B cell (primary cell): Measurements from ENCODE around the gene PRKCZ. TPM values are rescaled to one million over a fixed set of nuclear protein-coding genes. Genes with fewer than 3 reads are reported as not detected.

ENCODE experiments used
- ATAC-seq: fragments of 200-7000 bp; cut with Tn5 transposase; one replicate; pipeline ENCODE4 v1.10.0; 2021; ENCODE audit warnings: low read depth, mild to moderate bottlenecking, moderate number of reproducible peaks, moderate library complexity
- CTCF ChIA-PET: fragments of 350-600 bp; sonication (Branson Sonifier 250); formaldehyde crosslinking; loops from one replicate; lab custom pipeline; 2021; ENCODE audit warnings: antibody characterized with exemption, inconsistent platforms; lab: Charles Lee
- POLR2A ChIA-PET: fragments of 350-600 bp; sonication (Branson Sonifier 250); formaldehyde crosslinking; loops from one replicate; lab custom pipeline; 2021; ENCODE audit warnings: antibody characterized with exemption; lab: Charles Lee
- DNase-seq: peaks from one replicate; pipeline ENCODE4 v3.0.0; 2013
- H2AFZ ChIP-seq: 2 replicates; pipeline ENCODE4 v1.6.1; 2012; ENCODE audit warnings: mild to moderate bottlenecking, low read depth, low read length; ENCODE audit not compliant: insufficient read depth, poor library complexity, severe bottlenecking
- H3K27ac ChIP-seq, 2 donors: 1 replicate in 1 of 2; 2 replicates in 1 of 2; pipeline ENCODE4 v1.5.1; 2012 to 2013; ENCODE audit warnings: low read length in 2 of 2, mild to moderate bottlenecking in 2 of 2, moderate library complexity in 1 of 2
- H3K27me3 ChIP-seq, 4 experiments: fragments of 200-600 bp in 1 of 4; sonication (generic) in 1 of 4; replicated peaks in 1 of 4; 1 replicate in 2 of 4; 2 replicates in 2 of 4; pipeline versions ENCODE4 v1.6.1 to v1.7.0; 2013 to 2016; ENCODE audit warnings: low read length in 3 of 4, mild to moderate bottlenecking in 2 of 4, mixed read lengths in 1 of 4, moderate library complexity in 1 of 4; ENCODE audit not compliant: insufficient read depth in 4 of 4, control insufficient read depth in 3 of 4; ENCODE audit errors: control extremely low read depth in 1 of 4
- H3K36me3 ChIP-seq, 2 experiments: replicated peaks in 1 of 2; 1 replicate in 1 of 2; 2 replicates in 1 of 2; pipeline versions ENCODE4 v1.6.1 to v1.7.1; 2013; ENCODE audit warnings: low read length in 1 of 2; ENCODE audit not compliant: insufficient read depth in 2 of 2, control insufficient read depth in 1 of 2; ENCODE audit errors: control extremely low read depth in 1 of 2, extremely low read depth in 1 of 2
- H3K4me1 ChIP-seq, 2 donors: fragments of 200-600 bp in 1 of 2; sonication (generic) in 1 of 2; 1 replicate in 1 of 2; 2 replicates in 1 of 2; pipeline versions ENCODE4 v1.5.1 to v1.6.1; 2013 to 2017; ENCODE audit warnings: low read length in 2 of 2; ENCODE audit not compliant: control insufficient read depth in 2 of 2, insufficient read depth in 2 of 2
- H3K4me2 ChIP-seq: replicated peaks from 2 replicates; pipeline ENCODE3; 2012; ENCODE audit warnings: mild to moderate bottlenecking, low read depth, low read length; ENCODE audit not compliant: poor library complexity, severe bottlenecking
- H3K4me3 ChIP-seq, 5 experiments: fragments of 200-600 bp in 1 of 5; sonication (generic) in 1 of 5; 1 replicate in 3 of 5; 2 replicates in 2 of 5; pipeline versions ENCODE4 v1.5.1 to v1.7.0; 2011 to 2016; ENCODE audit warnings: low read length in 4 of 5, mild to moderate bottlenecking in 4 of 5, low read depth in 2 of 5, control low read depth in 1 of 5, moderate library complexity in 1 of 5; ENCODE audit not compliant: insufficient read depth in 1 of 5; ENCODE audit errors: control extremely low read depth in 1 of 5, extremely low read depth in 1 of 5
- H3K79me2 ChIP-seq: fragments of 200-600 bp; sonication (generic); one replicate; pipeline ENCODE4 v1.6.0; 2016; ENCODE audit warnings: low read length; ENCODE audit not compliant: control insufficient read depth, insufficient read depth
- H3K9ac ChIP-seq: fragments of 200-600 bp; sonication (generic); 2 replicates; pipeline ENCODE4 v1.6.1; 2017; ENCODE audit warnings: mild to moderate bottlenecking, low read length, moderate library complexity
- H3K9me3 ChIP-seq, 3 donors: one replicate each; pipeline versions ENCODE4 v1.6.1 to v1.7.1; 2013; ENCODE audit warnings: low read length in 2 of 3; ENCODE audit not compliant: control insufficient read depth in 2 of 3, insufficient read depth in 1 of 3; ENCODE audit errors: control extremely low read depth in 1 of 3
- H4K20me1 ChIP-seq: 2 replicates; pipeline ENCODE4 v1.6.0; 2012; ENCODE audit warnings: mild to moderate bottlenecking, low read length; ENCODE audit not compliant: insufficient read depth, control insufficient read depth, poor library complexity, severe bottlenecking
- H3K27ac Mint-ChIP-seq: one replicate; pipeline ENCODE4 v1.8.0; 2021; ENCODE audit warnings: mixed read lengths
- H3K27me3 Mint-ChIP-seq: one replicate; pipeline ENCODE4 v1.8.0; 2021; ENCODE audit warnings: mixed read lengths
- H3K4me1 Mint-ChIP-seq: one replicate; pipeline ENCODE4 v1.8.0; 2021; ENCODE audit warnings: mixed read lengths
- H3K4me3 Mint-ChIP-seq: one replicate; pipeline ENCODE4 v1.8.0; 2021; ENCODE audit warnings: mixed read lengths
- H3K9me3 Mint-ChIP-seq: one replicate; pipeline ENCODE4 v1.8.0; 2022; ENCODE audit warnings: mixed read lengths; ENCODE audit not compliant: insufficient read depth
- EZH2 ChIP-seq: IDR thresholded peaks from 2 replicates; pipeline ENCODE4 v1.6.1; 2012; ENCODE audit warnings: borderline replicate concordance, low read depth, mild to moderate bottlenecking, moderate library complexity, low read length; ENCODE audit not compliant: insufficient read depth, poor library complexity, severe bottlenecking
- WGBS: methylation state at CpG from one replicate; pipeline ENCODE4 v1.1.5; 2013; ENCODE audit warnings: missing lambda C conversion rate; ENCODE audit not compliant: insufficient coverage; 5-methylcytosine and 5-hydroxymethylcytosine counted together
- intact Hi-C: fragments of 100-400 bp; cut with micrococcal nuclease; formaldehyde crosslinking; loops from one replicate; pipeline ENCODE4 v1.10.0; 2022
- polyA plus RNA-seq: library from polyadenylated mRNA; depleted of rRNA; stranded (reverse); fragments of >200 nt; gene quantifications from 2 replicates; pipeline ENCODE4 v1.2.3, GENCODE V29; 2012
- total RNA-seq, 2 donors: library from RNA; stranded (reverse); fragments of 120-200 nt in 1 of 2; gene quantifications; 1 replicate in 1 of 2; 2 replicates in 1 of 2; pipeline versions ENCODE4 v1.2.3 to v1.2.4, GENCODE V29; 2013 to 2022
- TF ChIP-seq, protein P1 (sequence below): fragments of 200-600 bp; IDR thresholded peaks from one replicate; pipeline ENCODE4 v1.8.0; 2022; ENCODE audit warnings: antibody characterized with exemption, mild to moderate bottlenecking

PRKCZ gene
- total and polyA plus RNA-seq, 2 donors (not counting 1 experiment from before 2014, with no cell fraction given), result 17.9 to 53.2 TPM

DNA sequence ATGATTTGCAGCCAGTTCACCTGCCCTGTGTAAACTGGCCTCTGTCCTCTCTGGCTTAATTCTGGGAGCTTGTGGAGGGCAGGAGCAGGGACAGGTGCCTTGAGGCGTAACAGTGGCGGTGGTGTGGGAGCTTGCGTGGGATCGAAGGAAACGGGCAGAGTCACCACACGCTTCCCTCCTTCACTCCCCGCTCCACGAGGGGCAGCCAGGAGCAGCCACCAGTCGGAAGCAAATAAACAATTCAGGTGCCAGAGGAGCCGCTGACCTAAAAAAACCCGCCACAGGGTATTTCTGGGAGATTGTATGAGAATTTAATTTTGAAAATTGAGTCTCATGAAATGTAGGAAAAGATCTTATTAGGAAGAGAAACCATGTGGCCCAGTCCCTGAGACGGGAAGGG is 118.3 kb downstream of the PRKCZ start:
- Histone ChIP-seq H3K36me3 (no peaks in the 10 kb centered on the region), H3K4me2 (no peak overlapping the region), H3K4me3 (no peak overlapping the region), H3K27me3 (no peaks in the 10 kb centered on the region), H2AFZ (no peak overlapping the region), H3K4me1 (no peaks in the 10 kb centered on the region), H3K9me3 (peaks cover 0 to 8% (median 0%) of the 10 kb centered on the region in 3 donors), H3K79me2 (no peaks in the 10 kb centered on the region), H3K27ac (no peak overlapping the region), H3K9ac (no peak overlapping the region), H4K20me1 (no peaks in the 10 kb centered on the region)
- ATAC-seq (no peak), DNase-seq (no peak)
- POLR2A ChIA-PET, result no interaction called here
- no peaks in the 10 kb centered on the region for H3K4me1 Mint-ChIP-seq
- WGBS, result 100% methylated on average over 6 of the region's 12 CpGs
- H3K27ac Mint-ChIP-seq, result no peak overlapping the region
- no peaks in the 10 kb centered on the region for H3K9me3 Mint-ChIP-seq
- intact Hi-C loops, result no loop called here
- H3K4me3 Mint-ChIP-seq, result no peak overlapping the region
- CTCF ChIA-PET, result interaction anchor here (1.1 kb wide), 1 partner anchor 8 kb away, joined by 4 read pairs; no protein-coding TSS in a partner anchor
- H3K27me3 Mint-ChIP-seq, result no peaks in the 10 kb centered on the region
- TF ChIP-seq EZH2, result no peak
- TF ChIP-seq, protein P1, sequence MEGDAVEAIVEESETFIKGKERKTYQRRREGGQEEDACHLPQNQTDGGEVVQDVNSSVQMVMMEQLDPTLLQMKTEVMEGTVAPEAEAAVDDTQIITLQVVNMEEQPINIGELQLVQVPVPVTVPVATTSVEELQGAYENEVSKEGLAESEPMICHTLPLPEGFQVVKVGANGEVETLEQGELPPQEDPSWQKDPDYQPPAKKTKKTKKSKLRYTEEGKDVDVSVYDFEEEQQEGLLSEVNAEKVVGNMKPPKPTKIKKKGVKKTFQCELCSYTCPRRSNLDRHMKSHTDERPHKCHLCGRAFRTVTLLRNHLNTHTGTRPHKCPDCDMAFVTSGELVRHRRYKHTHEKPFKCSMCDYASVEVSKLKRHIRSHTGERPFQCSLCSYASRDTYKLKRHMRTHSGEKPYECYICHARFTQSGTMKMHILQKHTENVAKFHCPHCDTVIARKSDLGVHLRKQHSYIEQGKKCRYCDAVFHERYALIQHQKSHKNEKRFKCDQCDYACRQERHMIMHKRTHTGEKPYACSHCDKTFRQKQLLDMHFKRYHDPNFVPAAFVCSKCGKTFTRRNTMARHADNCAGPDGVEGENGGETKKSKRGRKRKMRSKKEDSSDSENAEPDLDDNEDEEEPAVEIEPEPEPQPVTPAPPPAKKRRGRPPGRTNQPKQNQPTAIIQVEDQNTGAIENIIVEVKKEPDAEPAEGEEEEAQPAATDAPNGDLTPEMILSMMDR, result no peak

DNA sequence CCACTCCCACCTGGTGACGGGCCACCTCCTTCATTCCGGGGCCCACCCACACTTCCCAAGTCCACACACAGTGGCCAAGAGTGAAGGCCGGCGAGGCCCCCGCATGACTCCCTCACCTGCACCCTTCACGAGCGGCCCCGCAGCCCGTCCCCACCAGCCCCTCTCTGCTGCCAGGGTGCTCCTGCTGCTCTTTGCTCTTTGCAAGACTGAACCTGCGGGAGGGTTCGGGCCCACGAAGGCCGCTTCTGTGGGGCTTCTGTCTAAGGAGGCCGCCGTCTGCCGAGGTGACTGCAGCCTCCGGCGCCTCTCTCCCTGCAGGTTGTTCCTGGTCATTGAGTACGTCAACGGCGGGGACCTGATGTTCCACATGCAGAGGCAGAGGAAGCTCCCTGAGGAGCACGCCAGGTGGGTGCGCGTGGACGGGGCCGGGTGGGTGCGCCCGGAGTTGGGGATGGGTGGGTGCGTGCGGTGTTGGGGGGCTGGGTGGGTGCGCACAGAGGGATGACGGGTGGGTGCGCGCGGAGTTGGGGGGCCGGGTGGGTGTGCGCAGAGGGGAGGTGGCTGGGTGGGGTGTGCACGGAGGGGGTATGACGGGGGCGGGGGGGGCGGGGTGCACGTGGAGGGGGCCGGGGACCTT is 119.1 kb downstream of the PRKCZ start:
- H2AFZ ChIP-seq, result no peak overlapping the region
- no peak overlapping the region for H3K9ac ChIP-seq
- H3K9me3 ChIP-seq, result peaks cover 0 to 2% (median 0%) of the 10 kb centered on the region in 3 donors
- Mint-ChIP-seq H3K27me3 (no peaks in the 10 kb centered on the region), H3K4me3 (no peak overlapping the region), H3K4me1 (no peaks in the 10 kb centered on the region), H3K9me3 (no peaks in the 10 kb centered on the region), H3K27ac (no peak overlapping the region)
- intact Hi-C loops, result no loop called here
- H4K20me1 ChIP-seq, result no peaks in the 10 kb centered on the region
- TF ChIP-seq EZH2, result no peak
- TF ChIP-seq, protein P1, result no peak
- no peaks in the 10 kb centered on the region for H3K27me3 ChIP-seq
- no peak overlapping the region for H3K4me2 ChIP-seq
- DNase-seq, result no peak
- H3K36me3 ChIP-seq, result no peaks in the 10 kb centered on the region
- ATAC-seq, result no peak
- 97% methylated on average over 23 of the region's 43 CpGs for WGBS
- CTCF ChIA-PET, result no interaction called here
- no peak overlapping the region for H3K27ac ChIP-seq
- H3K4me3 ChIP-seq, result no peak overlapping the region
- no peaks in the 10 kb centered on the region for H3K79me2 ChIP-seq
- peaks cover 0 to 2% of the 10 kb centered on the region in 2 donors for H3K4me1 ChIP-seq
- POLR2A ChIA-PET, result interaction anchor here (0.6 kb wide), 1 partner anchor 60 kb away, joined by 5 read pairs; no protein-coding TSS in a partner anchor
